Measurements from ENCODE around the gene GSPT1.

DNA sequence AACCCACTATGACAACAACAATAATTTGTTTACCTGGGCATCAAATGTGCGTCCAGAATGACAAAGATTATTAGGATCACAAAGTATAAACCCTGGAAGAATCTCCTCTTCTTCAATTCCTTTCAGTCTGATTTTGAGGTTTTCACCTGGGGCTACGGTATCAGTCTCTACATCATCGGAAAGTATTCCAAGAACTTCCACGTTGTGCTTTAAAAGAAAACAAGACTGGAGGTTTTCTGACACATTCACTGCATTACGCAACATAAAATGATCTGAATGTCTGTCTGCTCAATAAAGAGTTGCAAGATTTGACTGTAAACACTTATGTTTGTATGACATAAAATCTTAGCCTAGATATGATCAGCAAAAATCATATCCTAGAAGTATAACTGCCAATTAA, 38.4 kb downstream of the GSPT1 start:
- no peak for TF ChIP-seq POLR2A (IDR thresholded peaks at IDR 0.05; ENCODE audit: extremely low read depth, insufficient read length)
- TF ChIP-seq, protein P1, sequence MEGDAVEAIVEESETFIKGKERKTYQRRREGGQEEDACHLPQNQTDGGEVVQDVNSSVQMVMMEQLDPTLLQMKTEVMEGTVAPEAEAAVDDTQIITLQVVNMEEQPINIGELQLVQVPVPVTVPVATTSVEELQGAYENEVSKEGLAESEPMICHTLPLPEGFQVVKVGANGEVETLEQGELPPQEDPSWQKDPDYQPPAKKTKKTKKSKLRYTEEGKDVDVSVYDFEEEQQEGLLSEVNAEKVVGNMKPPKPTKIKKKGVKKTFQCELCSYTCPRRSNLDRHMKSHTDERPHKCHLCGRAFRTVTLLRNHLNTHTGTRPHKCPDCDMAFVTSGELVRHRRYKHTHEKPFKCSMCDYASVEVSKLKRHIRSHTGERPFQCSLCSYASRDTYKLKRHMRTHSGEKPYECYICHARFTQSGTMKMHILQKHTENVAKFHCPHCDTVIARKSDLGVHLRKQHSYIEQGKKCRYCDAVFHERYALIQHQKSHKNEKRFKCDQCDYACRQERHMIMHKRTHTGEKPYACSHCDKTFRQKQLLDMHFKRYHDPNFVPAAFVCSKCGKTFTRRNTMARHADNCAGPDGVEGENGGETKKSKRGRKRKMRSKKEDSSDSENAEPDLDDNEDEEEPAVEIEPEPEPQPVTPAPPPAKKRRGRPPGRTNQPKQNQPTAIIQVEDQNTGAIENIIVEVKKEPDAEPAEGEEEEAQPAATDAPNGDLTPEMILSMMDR (IDR thresholded peaks at IDR 0.05; ENCODE audit: low read depth, low read length), result no peak
- TF ChIP-seq, protein P2, sequence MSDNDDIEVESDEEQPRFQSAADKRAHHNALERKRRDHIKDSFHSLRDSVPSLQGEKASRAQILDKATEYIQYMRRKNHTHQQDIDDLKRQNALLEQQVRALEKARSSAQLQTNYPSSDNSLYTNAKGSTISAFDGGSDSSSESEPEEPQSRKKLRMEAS (IDR thresholded peaks at IDR 0.05; ENCODE audit: low read depth, low read length), result no peak
